ENCODE results near the gene SPACA4.

The SPACA4 gene

DNA sequence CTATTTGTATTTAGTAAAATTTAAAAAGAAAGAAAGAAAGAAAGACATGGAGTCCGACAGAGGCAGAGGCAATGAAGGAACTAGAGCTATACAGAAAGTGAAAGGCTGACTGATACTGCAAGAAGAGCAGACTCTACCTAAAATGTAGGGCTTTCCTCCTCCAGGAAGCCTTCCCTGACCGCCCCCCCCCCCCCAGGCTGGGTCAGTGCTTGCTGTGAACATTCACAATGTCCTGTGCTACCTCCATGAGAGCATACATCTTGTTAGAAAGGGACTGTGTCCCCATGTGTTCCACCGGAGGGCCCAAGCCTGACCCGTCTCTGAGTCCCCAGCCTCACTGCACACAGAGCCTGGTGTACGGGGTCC, 45.1 kb downstream of the SPACA4 start:
- no peak for DNase-seq (ENCODE audit: low read depth)

DNA sequence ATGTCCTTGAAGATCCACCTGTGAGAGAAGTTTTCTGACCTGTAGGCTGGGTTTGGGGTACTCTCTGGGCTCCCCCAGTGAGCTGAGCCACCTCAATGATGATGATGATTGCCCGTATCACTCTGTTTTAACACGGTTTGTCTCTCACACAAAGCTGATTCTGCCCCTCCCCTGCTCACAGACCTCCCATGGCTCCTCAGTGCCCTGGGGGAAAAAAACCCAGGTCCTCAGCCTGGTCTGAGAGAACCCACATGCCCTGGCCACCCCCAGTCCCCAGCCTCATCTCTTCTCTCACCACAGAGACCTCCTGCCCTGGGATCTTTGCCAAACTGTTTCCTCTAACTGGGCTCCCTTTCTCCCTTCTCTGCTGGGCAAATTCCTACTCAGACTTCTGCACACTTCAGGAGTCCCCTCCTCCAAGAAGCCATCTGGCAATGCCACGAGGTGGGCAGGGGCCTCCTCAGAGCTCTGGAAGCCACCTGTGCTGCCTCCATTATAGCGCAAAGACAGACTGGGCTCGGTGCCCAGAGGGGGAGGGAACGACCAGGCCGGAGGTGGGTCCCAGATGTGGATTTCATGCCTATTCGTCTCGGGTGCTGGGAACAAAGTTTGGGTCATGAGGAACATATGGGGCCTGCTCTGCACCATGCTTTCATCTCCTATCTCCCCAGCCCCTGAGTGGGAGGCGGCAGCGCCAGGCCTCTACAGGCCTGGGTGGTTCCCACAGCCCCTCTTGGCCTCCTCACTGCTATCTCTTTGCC, 47.9 kb downstream of the SPACA4 start:
- no peak for DNase-seq (ENCODE audit: low read depth)

GRCh38 chr19:48656840-48657474, 50.4 kb downstream of the SPACA4 start:
- peak; percentile 78 for DNase-seq (ENCODE audit: low read depth)
